Left colon (tissue), 2 donors: Measurements from ENCODE around the gene SORBS1. TPM values are rescaled to one million over a fixed set of nuclear protein-coding genes. Genes with fewer than 3 reads are reported as not detected.
"Not testable (repeated sequence)": the region's sequence is repeated elsewhere in the genome, so short reads cannot be mapped to it uniquely, and the experiment has no call there.

Source experiments
- ATAC-seq: fragments of 200-7000 bp; cut with Tn5 transposase; one replicate; pipeline ENCODE4 v1.9.1; 2020; ENCODE audit warnings: mild to moderate bottlenecking, moderate library complexity
- DNase-seq, 2 donors: peaks; one replicate each; pipeline ENCODE4 v3.0.0-alpha.2; 2020
- intact Hi-C, 2 donors: fragments of 100-400 bp; cut with DNase I in 1 of 2; cut with micrococcal nuclease in 1 of 2; formaldehyde crosslinking; loops; one replicate each; pipeline versions ENCODE4 v1.11.2 to v1.14.0; 2022; cut with DNase I, micrococcal nuclease
- total RNA-seq, 2 donors: library from RNA; stranded (reverse); fragmentation: NEBNext Ultra II Directional; extraction: Animal tissue kit (Norgen Biotek cat#: 25700); gene quantifications; one replicate each; pipeline ENCODE4 v1.2.1, GENCODE V29; 2021
- donor health status: DM: no; HTN: no; CAD: no.
- donor health status: DM: yes; HTN: yes; CAD: no.

SORBS1 gene
- total RNA-seq, 2 donors from 2014 or later, result 20.6 to 120 TPM

- intact Hi-C loops, result no loop called here
- ATAC-seq, result no peak
- no peak for DNase-seq
Observed at GRCh38 chr10:95353123-95353522, 208.0 kb downstream of the SORBS1 start.

- intact Hi-C loops, result no loop called here
- ATAC-seq (no peak), DNase-seq (no peak)
Observed at GRCh38 chr10:95352684-95353083, 208.5 kb downstream of the SORBS1 start.

GRCh38 chr10:95350830-95351228 lies 210.3 kb downstream of the SORBS1 start:
- intact Hi-C loops, result no loop called here
- ATAC-seq (no peak), DNase-seq (no peak)

DNA sequence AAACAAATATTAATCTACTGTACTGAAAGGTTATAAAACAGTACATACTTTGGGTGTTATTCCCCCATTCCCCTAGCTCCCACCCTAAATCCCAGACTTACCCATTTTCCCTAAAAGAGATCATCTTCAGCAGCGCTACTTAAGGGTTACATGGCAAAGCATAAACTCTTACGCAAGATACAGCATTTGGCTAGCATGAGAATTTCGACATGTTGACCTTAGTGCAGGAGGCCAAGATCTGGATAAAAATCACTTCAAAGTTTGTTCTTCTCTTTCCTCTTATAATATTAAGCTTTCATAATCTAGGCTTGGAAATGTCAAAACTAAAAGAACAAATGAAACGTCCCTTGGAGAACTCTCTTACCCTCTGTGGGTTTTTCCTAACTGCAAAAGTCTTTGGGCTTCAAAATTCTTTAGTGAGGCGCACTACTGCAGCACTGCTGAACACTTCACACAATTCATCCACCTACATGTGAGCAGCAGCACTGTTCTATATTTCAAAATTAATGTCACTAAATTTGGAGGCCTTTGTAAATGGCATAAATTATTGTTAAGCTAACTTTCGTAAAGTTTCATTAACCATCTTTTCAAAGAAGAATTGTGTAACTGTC lies 210.8 kb downstream of the SORBS1 start:
- intact Hi-C loops, result no loop called here
- ATAC-seq, result no peak
- no peak for DNase-seq

DNA sequence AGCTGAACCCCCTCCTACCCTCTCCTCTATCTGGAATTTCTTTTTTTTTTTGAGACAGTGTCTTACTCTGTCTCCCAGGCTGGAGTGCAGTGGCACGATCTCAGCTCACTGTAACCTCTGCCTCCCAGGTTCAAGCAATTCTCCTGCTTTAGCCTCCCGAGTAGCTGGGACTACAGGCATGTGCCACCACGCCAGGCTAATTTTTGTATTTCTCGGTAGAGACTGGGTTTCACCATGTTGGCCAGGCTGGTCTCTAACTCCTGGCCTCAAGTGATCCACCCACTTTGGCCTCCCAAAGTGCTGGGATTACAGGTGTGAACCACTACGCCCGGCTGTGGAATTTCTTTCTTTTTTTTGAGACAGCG lies 213.8 kb downstream of the SORBS1 start:
- intact Hi-C loops, ATAC-seq, DNase-seq: not testable (repeated sequence)

DNA sequence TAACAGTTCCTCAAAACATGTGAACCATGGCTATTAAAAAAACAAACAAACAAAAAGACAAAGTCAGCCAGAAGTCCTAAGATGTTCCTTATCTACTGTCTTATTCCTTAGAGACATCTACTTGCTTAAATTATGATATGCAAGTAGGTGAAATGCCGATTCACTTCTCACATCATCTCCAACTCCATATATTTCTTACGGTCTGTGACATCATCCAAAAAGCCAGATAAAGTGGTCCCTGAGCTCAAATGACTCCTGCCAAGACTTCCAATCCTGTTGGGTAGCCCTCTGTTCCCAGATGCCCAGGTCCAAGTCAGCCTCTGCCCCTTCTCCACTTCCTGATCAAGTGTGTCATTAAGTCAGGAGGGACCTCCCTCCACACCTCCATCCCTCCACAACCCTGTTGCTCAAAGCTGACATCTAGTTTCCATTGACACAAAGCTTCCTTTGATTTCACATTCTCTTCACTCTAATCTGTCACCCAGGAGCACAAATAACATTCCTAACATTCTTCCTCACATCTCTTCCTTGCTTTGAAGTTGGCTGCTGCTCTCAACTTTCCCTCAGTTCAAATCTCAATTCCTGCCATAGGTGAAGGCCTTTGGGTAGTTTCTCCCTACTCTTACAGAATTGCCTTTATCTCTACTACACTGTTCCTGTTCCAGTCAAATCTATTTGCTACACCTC lies 214.3 kb downstream of the SORBS1 start:
- no peak for DNase-seq
- intact Hi-C loops, result no loop called here
- ATAC-seq, result no peak

DNA sequence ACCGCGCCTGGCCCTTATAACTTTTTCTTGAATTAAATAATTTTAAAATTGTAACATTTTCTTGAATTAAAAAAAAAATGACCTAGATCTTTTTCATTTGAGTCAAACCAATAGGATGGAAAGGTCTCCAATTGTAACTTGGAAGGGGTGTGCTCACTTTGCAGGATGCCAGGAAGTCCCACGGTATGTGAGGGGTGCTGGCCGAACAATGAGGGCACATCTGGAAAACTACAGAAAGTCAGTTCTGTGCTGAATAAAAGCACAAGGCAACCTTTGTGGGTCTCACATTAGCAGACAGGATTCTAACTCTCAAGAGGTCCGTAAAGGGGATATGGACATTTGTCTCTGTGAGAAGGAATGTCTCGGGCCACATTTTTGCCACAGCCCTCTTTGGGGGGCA lies 217.6 kb downstream of the SORBS1 start:
- no peak for DNase-seq
- intact Hi-C loops, result no loop called here
- ATAC-seq, result no peak

GRCh38 chr10:95341716-95342130 lies 219.4 kb downstream of the SORBS1 start:
- DNase-seq (no peak), ATAC-seq (no peak)
- intact Hi-C loops, result no loop called here

GRCh38 chr10:95339863-95340262 lies 221.3 kb downstream of the SORBS1 start:
- intact Hi-C loops, result no loop called here
- no peak for DNase-seq

GRCh38 chr10:95337423-95338160 lies 223.6 kb downstream of the SORBS1 start:
- DNase-seq (no peak), ATAC-seq (no peak)
- intact Hi-C loops, result no loop called here

More at GRCh38 chr10:95339863-95340262, 221.3 kb downstream of the SORBS1 start:
- no peak for ATAC-seq

GRCh38 chr10:95336702-95337101 lies 224.5 kb downstream of the SORBS1 start:
- no peak for ATAC-seq
- DNase-seq, result no peak
- intact Hi-C loops, result no loop called here

- no peak for DNase-seq
- no peak for ATAC-seq
- intact Hi-C loops, result no loop called here
Observed at GRCh38 chr10:95335933-95336699, 225.1 kb downstream of the SORBS1 start.

DNA sequence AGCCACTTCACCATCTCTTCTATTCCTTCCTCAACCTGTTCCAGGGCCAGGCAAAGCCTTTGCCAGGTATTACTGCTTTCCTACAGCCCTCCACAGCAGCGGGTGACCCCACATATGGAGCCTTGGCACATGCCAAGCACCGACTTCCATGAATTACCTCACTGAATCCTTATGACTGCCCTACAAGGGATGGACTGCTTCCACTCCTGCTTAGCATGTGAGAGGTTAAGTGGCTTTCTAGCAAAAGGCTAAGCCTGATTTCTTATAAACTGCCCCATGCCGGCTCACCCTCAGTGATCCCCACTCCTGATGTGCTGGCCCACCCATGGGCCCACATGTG lies 226.4 kb downstream of the SORBS1 start:
- ATAC-seq (no peak), DNase-seq (no peak)
- intact Hi-C loops, result no loop called here

- ATAC-seq, result no peak
- peak; percentile 42 to 50 for DNase-seq
- intact Hi-C loops, result no loop called here
Observed at GRCh38 chr10:95333997-95334804, 227.0 kb downstream of the SORBS1 start.

- DNase-seq (no peak), ATAC-seq (no peak)
- intact Hi-C loops, result no loop called here
Observed at GRCh38 chr10:95332666-95333249, 228.4 kb downstream of the SORBS1 start.

- ATAC-seq, result no peak
- DNase-seq, result no peak
- intact Hi-C loops, result no loop called here
Observed at GRCh38 chr10:95331596-95332130, 229.5 kb downstream of the SORBS1 start.

- intact Hi-C loops, result no loop called here
- ATAC-seq (no peak), DNase-seq (no peak)
Observed at GRCh38 chr10:95330966-95331453, 230.2 kb downstream of the SORBS1 start.

- intact Hi-C loops, result no loop called here
- DNase-seq (no peak), ATAC-seq (no peak)
Observed at GRCh38 chr10:95329296-95329695, 231.9 kb downstream of the SORBS1 start.
